HCT116 (cell line): ENCODE measurements around the gene CENPS. TPM values are rescaled to one million over a fixed set of nuclear protein-coding genes. Genes with fewer than 3 reads are reported as not detected.
"Not testable (repeated sequence)": the region's sequence is repeated elsewhere in the genome, so short reads cannot be mapped to it uniquely, and the experiment has no call there.

Experiments used
- ATAC-seq: fragments of 200-7000 bp; cut with Tn5 transposase; 2 replicates; pipeline ENCODE4 v1.9.1; 2020; ENCODE audit warnings: mild to moderate bottlenecking, moderate library complexity
- BruUV-seq: library from RNA; stranded (reverse); fragments of 400-500 nt; replicated peaks from 2 replicates; lab custom pipeline; 2021; lab: Mats Ljungman, UMichigan
- CTCF ChIA-PET: fragments of 300-600 bp; sonication (Branson Sonifier 250); formaldehyde crosslinking; loops from one replicate; lab custom pipeline; 2021; ENCODE audit warnings: antibody characterized with exemption; lab: Charles Lee
- POLR2A ChIA-PET: fragments of 300-600, 350-600 bp; sonication (Branson Sonifier 250); formaldehyde crosslinking; loops from one replicate; lab custom pipeline; 2021; ENCODE audit warnings: antibody characterized with exemption; lab: Charles Lee
- RAD21 ChIA-PET, 2 experiments: fragments of 300-600 bp; sonication (Branson Sonifier 250); formaldehyde crosslinking; loops; one replicate each; lab custom pipeline; 2023; ENCODE audit warnings: low total read pairs in 2 of 2; ENCODE audit not compliant: uncharacterized antibody in 2 of 2, unreplicated experiment in 2 of 2, low non-redundant PET in 1 of 2; lab: Charles Lee
- DNase-seq: peaks from one replicate; pipeline ENCODE4 v3.0.0-alpha.2; 2010; ENCODE audit warnings: low read depth, low spot score
- H2AFZ ChIP-seq: fragments of 200-600 bp; shearing (Covaris generic), sonication (generic); 2 replicates; pipeline ENCODE4 v1.6.1; 2017; ENCODE audit warnings: low read depth, mixed run types, mixed read lengths, antibody characterized with exemption, low read length; ENCODE audit not compliant: poor library complexity, severe bottlenecking
- H3K27ac ChIP-seq: 2 replicates; pipeline ENCODE4 v1.5.1; 2012; ENCODE audit warnings: low read depth, low read length
- H3K27me3 ChIP-seq: fragments of 200-600 bp; sonication (generic); 2 replicates; pipeline ENCODE4 v1.6.1; 2016; ENCODE audit warnings: mixed run types, low read length, mixed read lengths; ENCODE audit not compliant: insufficient read depth
- H3K36me3 ChIP-seq, 2 experiments: fragments of 200-500 bp in 1 of 2; fragments of 200-600 bp in 1 of 2; sonication (Bioruptor generic) in 1 of 2; sonication (generic) in 1 of 2; 2 replicates each; pipeline versions ENCODE4 v1.5.1 to v1.6.1; 2014 to 2016; ENCODE audit warnings: low read length in 2 of 2, inconsistent platforms in 1 of 2, mixed read lengths in 1 of 2, mixed run types in 1 of 2; ENCODE audit not compliant: insufficient read depth in 2 of 2, control insufficient read depth in 1 of 2
- H3K4me1 ChIP-seq, 2 experiments: fragments of 200-600 bp in 1 of 2; sonication (generic) in 1 of 2; 2 replicates each; pipeline versions ENCODE4 v1.5.1 to v1.6.1; 2012 to 2017; ENCODE audit warnings: low read length in 2 of 2, inconsistent platforms in 1 of 2, mild to moderate bottlenecking in 1 of 2, mixed read lengths in 1 of 2, mixed run types in 1 of 2, moderate library complexity in 1 of 2; ENCODE audit not compliant: insufficient read depth in 2 of 2, control insufficient read depth in 1 of 2
- H3K4me2 ChIP-seq: fragments of 200-600 bp; sonication (generic); 2 replicates; pipeline ENCODE4 v1.6.1; 2017; ENCODE audit warnings: mixed run types, low read length, mixed read lengths
- H3K4me3 ChIP-seq, 2 experiments: fragments of 200-600 bp in 1 of 2; sonication (generic) in 1 of 2; replicated peaks in 1 of 2; 2 replicates each; pipeline ENCODE4 v1.5.1; 2011 to 2016; ENCODE audit warnings: low read length in 2 of 2, control low read depth in 1 of 2, low read depth in 1 of 2, mild to moderate bottlenecking in 1 of 2, mixed read lengths in 1 of 2, mixed run types in 1 of 2
- H3K79me2 ChIP-seq: fragments of 200-600 bp; sonication (generic); 2 replicates; pipeline ENCODE4 v1.6.1; 2017; ENCODE audit warnings: mild to moderate bottlenecking, mixed run types, low read length, moderate library complexity, mixed read lengths; ENCODE audit not compliant: insufficient read depth
- H3K9ac ChIP-seq: fragments of 200-600 bp; sonication (generic); 2 replicates; pipeline ENCODE4 v1.6.1; 2016; ENCODE audit warnings: low read length, mixed read lengths
- H3K9me2 ChIP-seq: fragments of 200-600 bp; sonication (generic), shearing (Covaris generic); 2 replicates; pipeline ENCODE4 v1.6.1; 2017; ENCODE audit warnings: mixed run types, mild to moderate bottlenecking, moderate library complexity; ENCODE audit not compliant: insufficient read depth
- H3K9me3 ChIP-seq, 2 experiments: fragments of 200-500 bp in 1 of 2; fragments of 200-600 bp in 1 of 2; sonication (Bioruptor generic) in 1 of 2; sonication (generic) in 1 of 2; 2 replicates each; pipeline ENCODE4 v1.6.1; 2014 to 2017; ENCODE audit warnings: low read length in 2 of 2, mixed read lengths in 2 of 2, inconsistent platforms in 1 of 2, low read depth in 1 of 2, mild to moderate bottlenecking in 1 of 2, mixed run types in 1 of 2, moderate library complexity in 1 of 2; ENCODE audit not compliant: control insufficient read depth in 1 of 2, insufficient read depth in 1 of 2
- H4K20me1 ChIP-seq: fragments of 200-600 bp; sonication (generic), shearing (Covaris generic); 2 replicates; pipeline ENCODE4 v1.6.1; 2017; ENCODE audit warnings: mixed run types, mild to moderate bottlenecking, moderate library complexity; ENCODE audit not compliant: insufficient read depth
- ATF3 ChIP-seq: IDR thresholded peaks from 2 replicates; pipeline ENCODE4 v1.6.1; 2012
- CEBPB ChIP-seq: IDR thresholded peaks from 2 replicates; pipeline ENCODE4 v1.6.1; 2012; ENCODE audit warnings: low read depth
- CTCF ChIP-seq, 3 experiments: fragments of 200-600 bp in 1 of 3; sonication (generic) in 1 of 3; IDR thresholded peaks in 2 of 3; conservative IDR thresholded peaks in 1 of 3; 2 replicates each; pipeline ENCODE4 v1.5.1; 2012 to 2017; ENCODE audit warnings: low read depth in 2 of 3, low read length in 2 of 3, antibody characterized with exemption in 1 of 3, borderline replicate concordance in 1 of 3, control low read depth in 1 of 3, mild to moderate bottlenecking in 1 of 3, mixed read lengths in 1 of 3, mixed run types in 1 of 3, moderate library complexity in 1 of 3; ENCODE audit not compliant: insufficient read depth in 1 of 3
- ELF1 ChIP-seq: IDR thresholded peaks from 2 replicates; pipeline ENCODE4 v1.6.1; 2012; ENCODE audit warnings: low read depth, borderline replicate concordance
- EZH2phosphoT487 ChIP-seq: fragments of 200-600 bp; IDR thresholded peaks from 2 replicates; pipeline ENCODE4 v1.6.1; 2018; ENCODE audit warnings: antibody characterized with exemption, borderline replicate concordance
- RAD21 ChIP-seq: IDR thresholded peaks from 2 replicates; pipeline ENCODE4 v1.6.1; 2012; ENCODE audit warnings: low read depth, mild to moderate bottlenecking
- SIN3A ChIP-seq: IDR thresholded peaks from 2 replicates; pipeline ENCODE4 v1.6.1; 2012; ENCODE audit warnings: low read depth
- YY1 ChIP-seq: IDR thresholded peaks from 2 replicates; pipeline ENCODE4 v1.6.1; 2011; ENCODE audit warnings: low read length, low read depth, moderate library complexity, mild to moderate bottlenecking; ENCODE audit not compliant: insufficient replicate concordance; ENCODE audit errors: extremely low read depth
- ZBTB33 ChIP-seq: IDR thresholded peaks from 2 replicates; pipeline ENCODE4 v1.6.1; 2011; ENCODE audit warnings: mild to moderate bottlenecking, low read length, moderate library complexity; ENCODE audit not compliant: insufficient replicate concordance; ENCODE audit errors: extremely low read depth
- intact Hi-C: fragments of 100-400 bp; cut with micrococcal nuclease; formaldehyde crosslinking; loops from 2 replicates; pipeline ENCODE4 v1.10.0; 2022
- total RNA-seq: library from RNA; stranded (reverse); gene quantifications from one replicate; pipeline ENCODE4 v1.2.1, GENCODE V29; 2021; ENCODE audit not compliant: unreplicated experiment

Gene CENPS
- total RNA-seq, 1 experiment from 2014 or later = 21.9 TPM

GRCh38 chr1:10415967-10416366, 14.3 kb upstream of the CENPS start:
- CTCF ChIA-PET = not testable (repeated sequence)

GRCh38 chr1:10418741-10419140, 11.5 kb upstream of the CENPS start:
- H3K27ac ChIP-seq, H3K27me3 ChIP-seq, H3K9me2 ChIP-seq, BruUV-seq, H3K4me2 ChIP-seq, DNase-seq, H2AFZ ChIP-seq, H3K4me3 ChIP-seq, H3K4me1 ChIP-seq, H3K9me3 ChIP-seq, intact Hi-C loops, POLR2A ChIA-PET, H3K9ac ChIP-seq, CTCF ChIA-PET, H3K79me2 ChIP-seq, RAD21 ChIA-PET, H4K20me1 ChIP-seq, ATAC-seq: not testable (repeated sequence)
- peaks cover 20 to 37% of the 10 kb centered on the region in 2 experiments for H3K36me3 ChIP-seq

More at GRCh38 chr1:10415967-10416366, 14.3 kb upstream of the CENPS start:
- RAD21 ChIA-PET, intact Hi-C loops, H3K9ac ChIP-seq, H3K79me2 ChIP-seq, H3K9me3 ChIP-seq, H3K4me2 ChIP-seq, H3K27me3 ChIP-seq, DNase-seq, H3K9me2 ChIP-seq, H3K4me1 ChIP-seq, ATAC-seq, BruUV-seq, H4K20me1 ChIP-seq, H2AFZ ChIP-seq, POLR2A ChIA-PET, H3K4me3 ChIP-seq, H3K27ac ChIP-seq: not testable (repeated sequence)
- peaks cover 44 to 51% of the 10 kb centered on the region in 2 experiments for H3K36me3 ChIP-seq

GRCh38 chr1:10419351-10419750, 10.9 kb upstream of the CENPS start:
- intact Hi-C loops = no loop called here
- no peak for DNase-seq
- no peaks in the 10 kb centered on the region for H3K9me3 ChIP-seq
- H4K20me1 ChIP-seq = no peaks in the 10 kb centered on the region
- H3K4me3 ChIP-seq = no peak overlapping the region
- ATAC-seq = no peak
- H3K27ac ChIP-seq = no peak overlapping the region
- H3K79me2 ChIP-seq = no peaks in the 10 kb centered on the region
- H3K27me3 ChIP-seq = no peaks in the 10 kb centered on the region
- no TSS peak for BruUV-seq
- H3K4me1 ChIP-seq = peaks cover 0 to 6% of the 10 kb centered on the region in 2 experiments; a peak in 2 of 4 replicates
- no peak overlapping the region for H3K9ac ChIP-seq
- H3K36me3 ChIP-seq = peaks cover 16 to 31% of the 10 kb centered on the region in 2 experiments
- ChIA-PET POLR2A (no interaction called here), CTCF (no interaction called here), RAD21 (no interaction called here)
- H2AFZ ChIP-seq = no peak overlapping the region
- no peak overlapping the region for H3K4me2 ChIP-seq
- no peaks in the 10 kb centered on the region for H3K9me2 ChIP-seq
- no peak for TF ChIP-seq EZH2phosphoT487
- TF ChIP-seq ATF3 = no peak
- TF ChIP-seq SIN3A = no peak
- TF ChIP-seq CEBPB = no peak
- no peak for TF ChIP-seq CTCF (IDR thresholded peaks at IDR 0.05 in 2 of 3, conservative IDR thresholded peaks at IDR 0.05 in 1 of 3; ENCODE audit: borderline replicate concordance in 1 of 3, insufficient read depth in 1 of 3, low read depth in 2 of 3, low read length in 2 of 3)
- no peak for TF ChIP-seq RAD21
- no peak for TF ChIP-seq ELF1
- TF ChIP-seq ZBTB33 = no peak
- TF ChIP-seq YY1 = no peak
